Activated naive CD4-positive, alpha-beta T cell treated with anti-CD3 and anti-CD28 coated beads for 36 hours (primary cell): ENCODE measurements around the gene PPP1R12B. TPM values are rescaled to one million over a fixed set of nuclear protein-coding genes. Genes with fewer than 3 reads are reported as not detected.
"Not testable (repeated sequence)": the region's sequence is repeated elsewhere in the genome, so short reads cannot be mapped to it uniquely, and the experiment has no call there.

Source experiments
- CTCF ChIA-PET: fragments of 350-600 bp; sonication (Branson Sonifier 250); formaldehyde crosslinking; loops from one replicate; lab custom pipeline; 2021; ENCODE audit warnings: antibody characterized with exemption; lab: Charles Lee
- DNase-seq: peaks from one replicate; pipeline ENCODE4 v3.0.0-alpha.2; 2020
- H3K27ac Mint-ChIP-seq: one replicate; pipeline ENCODE4 v1.8.0; 2021; ENCODE audit warnings: mild to moderate bottlenecking, mixed read lengths
- H3K27me3 Mint-ChIP-seq: one replicate; pipeline ENCODE4 v1.8.0; 2021; ENCODE audit warnings: low read depth, mixed read lengths
- H3K36me3 Mint-ChIP-seq: one replicate; pipeline ENCODE4 v1.8.0; 2021; ENCODE audit warnings: low read depth, mixed read lengths
- H3K4me1 Mint-ChIP-seq: one replicate; pipeline ENCODE4 v1.8.0; 2021; ENCODE audit warnings: low read depth, mixed read lengths
- H3K4me3 Mint-ChIP-seq: one replicate; pipeline ENCODE4 v1.8.0; 2021; ENCODE audit warnings: mild to moderate bottlenecking, moderate library complexity, mixed read lengths
- H3K9me3 Mint-ChIP-seq: one replicate; pipeline ENCODE4 v1.8.0; 2021; ENCODE audit warnings: mixed read lengths
- intact Hi-C: fragments of 100-400 bp; cut with micrococcal nuclease; formaldehyde crosslinking; loops from one replicate; pipeline ENCODE4 v1.15.1; 2023
- total RNA-seq, 2 experiments: library from RNA; stranded (reverse); gene quantifications; one replicate each; pipeline ENCODE4 v1.2.3, GENCODE V29; 2021

Gene PPP1R12B
- total RNA-seq, 2 experiments from 2014 or later: 11.0 to 12.4 TPM

DNA sequence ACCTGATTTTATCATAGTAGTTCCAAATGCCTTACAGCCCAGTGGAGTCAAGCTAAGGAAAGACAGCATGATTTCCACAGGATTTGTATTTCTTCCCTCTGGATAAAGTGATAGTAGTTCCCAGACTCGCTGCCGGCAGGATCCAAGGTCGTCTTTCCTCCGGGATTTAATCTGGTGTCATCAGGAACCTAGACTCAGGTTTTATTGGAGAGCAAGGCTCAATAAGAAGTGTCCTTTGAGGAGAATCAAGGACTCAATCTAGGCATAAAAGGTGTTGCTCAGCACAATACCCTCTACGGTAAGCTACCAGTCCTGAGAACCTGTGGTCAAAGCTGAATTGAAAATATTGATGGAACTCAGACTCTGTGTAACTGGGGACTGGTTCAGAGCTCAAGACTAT lies 191.1 kb downstream of the PPP1R12B start:
- CTCF ChIA-PET, H3K27ac Mint-ChIP-seq, H3K4me3 Mint-ChIP-seq, H3K9me3 Mint-ChIP-seq, H3K27me3 Mint-ChIP-seq, H3K36me3 Mint-ChIP-seq, H3K4me1 Mint-ChIP-seq, intact Hi-C loops, DNase-seq: not testable (repeated sequence)

GRCh38 chr1:202540014-202540413 lies 191.5 kb downstream of the PPP1R12B start:
- Mint-ChIP-seq H3K36me3 (no peaks in the 10 kb centered on the region), H3K4me3 (no peak overlapping the region), H3K27me3 (no peaks in the 10 kb centered on the region), H3K9me3 (no peaks in the 10 kb centered on the region), H3K4me1 (no peaks in the 10 kb centered on the region), H3K27ac (no peak overlapping the region)
- CTCF ChIA-PET: no interaction called here
- intact Hi-C loops: no loop called here
- no peak for DNase-seq

DNA sequence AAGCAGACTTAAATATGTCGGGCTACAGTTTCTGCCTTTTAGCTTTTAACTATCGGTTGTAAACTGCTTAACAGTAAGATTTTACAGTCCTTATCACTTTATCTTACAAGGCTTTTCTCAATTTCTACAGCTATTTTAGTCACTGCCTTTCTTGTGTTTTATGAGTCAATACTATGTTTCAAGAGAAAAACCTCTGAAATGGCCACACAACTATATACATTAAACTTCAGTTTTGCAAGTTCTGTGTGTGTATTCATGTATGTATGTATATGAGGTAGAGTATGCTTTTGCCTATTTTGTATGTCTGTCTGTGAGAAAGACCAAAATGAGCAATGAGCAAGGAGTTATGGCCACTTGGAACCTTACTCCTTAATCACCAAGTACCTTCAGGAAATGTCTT lies 191.9 kb downstream of the PPP1R12B start:
- CTCF ChIA-PET: no interaction called here
- H3K36me3 Mint-ChIP-seq: no peaks in the 10 kb centered on the region

DNA sequence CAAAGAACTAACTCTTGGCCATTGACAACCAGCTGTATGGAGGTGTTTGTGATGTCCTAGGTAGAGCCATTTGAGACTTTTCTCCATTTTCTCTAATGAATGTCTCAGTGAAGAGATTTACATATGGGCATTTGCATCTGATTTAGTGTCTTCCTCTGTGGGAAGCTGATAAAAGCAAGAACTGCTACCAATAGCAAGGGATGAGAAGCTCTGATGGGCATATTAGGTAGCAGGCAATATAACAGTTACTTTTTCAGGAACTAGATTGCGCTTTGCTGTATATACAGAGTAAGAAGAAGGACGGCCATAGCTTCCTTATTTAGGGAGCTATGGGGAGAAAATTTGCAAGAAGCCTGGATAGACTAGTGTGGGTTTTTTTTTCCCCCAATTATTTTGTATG lies 192.4 kb downstream of the PPP1R12B start:
- H3K4me3 Mint-ChIP-seq, intact Hi-C loops, H3K27ac Mint-ChIP-seq, H3K27me3 Mint-ChIP-seq, H3K36me3 Mint-ChIP-seq, CTCF ChIA-PET, DNase-seq, H3K4me1 Mint-ChIP-seq, H3K9me3 Mint-ChIP-seq: not testable (repeated sequence)

More for the DNA sequence above, 191.9 kb downstream of the PPP1R12B start:
- Mint-ChIP-seq H3K27ac (no peak overlapping the region), H3K4me3 (no peak overlapping the region), H3K9me3 (no peaks in the 10 kb centered on the region), H3K4me1 (no peaks in the 10 kb centered on the region), H3K27me3 (no peaks in the 10 kb centered on the region)
- intact Hi-C loops: no loop called here
- DNase-seq: no peak

- H3K36me3 Mint-ChIP-seq, H3K27ac Mint-ChIP-seq, intact Hi-C loops, H3K27me3 Mint-ChIP-seq, H3K4me3 Mint-ChIP-seq, H3K4me1 Mint-ChIP-seq, DNase-seq, CTCF ChIA-PET, H3K9me3 Mint-ChIP-seq: not testable (repeated sequence)
Observed at GRCh38 chr1:202542415-202542814, 193.9 kb downstream of the PPP1R12B start.

- intact Hi-C loops, H3K9me3 Mint-ChIP-seq: not testable (repeated sequence)
- CTCF ChIA-PET: interaction anchor here (1.2 kb wide), 1 partner anchor 28 kb away, joined by 3 read pairs; no protein-coding TSS in a partner anchor
Observed at GRCh38 chr1:202543537-202543936, 195.0 kb downstream of the PPP1R12B start.

GRCh38 chr1:202544766-202545449 lies 196.4 kb downstream of the PPP1R12B start:
- H3K36me3 Mint-ChIP-seq, H3K27me3 Mint-ChIP-seq, DNase-seq, H3K27ac Mint-ChIP-seq, H3K9me3 Mint-ChIP-seq, H3K4me1 Mint-ChIP-seq, H3K4me3 Mint-ChIP-seq, intact Hi-C loops: not testable (repeated sequence)
- CTCF ChIA-PET: interaction anchor here (0.6 kb wide), 1 partner anchor 315 kb away, joined by 3 read pairs; no protein-coding TSS in a partner anchor

More at GRCh38 chr1:202543537-202543936, 195.0 kb downstream of the PPP1R12B start:
- H3K36me3 Mint-ChIP-seq, H3K27me3 Mint-ChIP-seq, H3K27ac Mint-ChIP-seq, DNase-seq, H3K4me3 Mint-ChIP-seq, H3K4me1 Mint-ChIP-seq: not testable (repeated sequence)

DNA sequence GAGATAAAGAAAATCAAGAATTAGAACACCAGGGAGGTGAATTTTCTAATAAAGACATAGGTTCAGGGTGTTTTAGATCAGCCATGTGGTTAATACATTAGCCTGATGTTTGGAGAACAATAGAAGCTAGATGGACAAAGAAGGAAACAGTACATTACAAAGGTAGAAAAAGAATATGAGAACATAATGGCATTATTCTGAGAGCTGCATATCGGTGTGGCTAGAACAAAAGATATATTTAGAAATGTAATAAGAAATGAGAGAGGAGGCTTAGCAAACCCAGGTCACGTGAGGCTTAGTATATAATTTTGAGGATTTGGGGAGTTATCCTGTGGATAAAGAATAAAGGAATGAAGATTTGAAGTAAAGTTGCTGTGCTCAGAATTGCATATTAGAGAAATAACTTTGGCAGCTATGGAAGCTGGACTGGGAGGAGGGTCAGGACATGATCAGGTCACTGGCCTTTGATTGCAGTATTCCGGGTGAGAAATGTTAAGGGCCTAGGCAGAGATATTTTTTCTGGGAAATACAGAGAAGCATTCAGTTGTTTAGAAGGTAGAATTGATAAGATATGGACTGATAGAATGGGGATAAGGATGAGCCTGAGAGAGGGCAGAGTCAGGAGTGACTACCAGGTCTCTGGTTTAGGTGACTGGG lies 197.3 kb downstream of the PPP1R12B start:
- H3K27me3 Mint-ChIP-seq, H3K27ac Mint-ChIP-seq, H3K4me3 Mint-ChIP-seq, CTCF ChIA-PET, H3K4me1 Mint-ChIP-seq, DNase-seq, H3K36me3 Mint-ChIP-seq, H3K9me3 Mint-ChIP-seq, intact Hi-C loops: not testable (repeated sequence)

DNA sequence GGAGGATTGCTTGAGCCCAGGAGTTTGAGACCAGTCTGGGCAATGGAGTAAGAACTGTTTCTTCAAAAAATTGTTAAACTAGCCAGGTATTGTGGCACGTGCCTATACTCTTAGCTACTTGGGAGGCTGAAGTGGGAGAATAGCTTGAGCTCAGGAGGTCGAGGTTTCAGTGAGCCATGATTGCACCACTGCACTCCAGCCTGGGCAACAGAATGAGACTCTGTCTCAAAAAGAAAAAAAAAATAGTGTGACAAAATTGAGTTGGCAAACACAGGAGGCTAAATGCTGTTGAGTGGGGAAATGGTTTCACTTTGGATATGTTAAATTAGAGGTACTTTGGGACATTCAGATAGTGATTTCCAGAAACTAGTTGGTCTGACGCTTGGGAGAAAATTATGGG lies 197.9 kb downstream of the PPP1R12B start:
- H3K4me1 Mint-ChIP-seq, H3K9me3 Mint-ChIP-seq, H3K27ac Mint-ChIP-seq, DNase-seq, H3K4me3 Mint-ChIP-seq, H3K36me3 Mint-ChIP-seq, intact Hi-C loops, H3K27me3 Mint-ChIP-seq: not testable (repeated sequence)
- CTCF ChIA-PET: interaction anchor here (0.9 kb wide), 1 partner anchor 11 kb away, joined by 3 read pairs; no protein-coding TSS in a partner anchor

DNA sequence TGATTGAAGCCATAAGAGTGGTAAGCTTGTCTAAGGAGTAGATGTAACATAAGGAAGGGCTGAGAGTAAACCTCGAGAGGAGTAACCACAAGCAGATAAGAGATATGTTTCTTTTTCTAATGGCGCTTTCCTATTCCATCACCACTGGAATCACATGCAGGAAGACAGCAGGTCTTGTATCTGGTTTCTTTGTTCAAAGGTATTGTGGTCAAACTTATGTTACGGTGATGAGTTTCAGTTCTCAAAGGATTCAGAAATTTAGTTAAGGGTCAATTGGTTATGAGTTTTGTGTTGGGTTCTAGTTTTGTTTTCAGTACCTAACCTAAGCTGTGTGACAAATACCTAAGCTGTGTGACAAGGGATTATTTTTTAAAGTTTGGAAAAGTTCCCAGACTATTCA lies 198.3 kb downstream of the PPP1R12B start:
- DNase-seq, H3K27me3 Mint-ChIP-seq, H3K36me3 Mint-ChIP-seq, H3K4me3 Mint-ChIP-seq, H3K4me1 Mint-ChIP-seq, H3K27ac Mint-ChIP-seq, H3K9me3 Mint-ChIP-seq, intact Hi-C loops: not testable (repeated sequence)
- CTCF ChIA-PET: interaction anchor here (0.9 kb wide), 1 partner anchor 10 kb away, joined by 3 read pairs; no protein-coding TSS in a partner anchor

- H3K27ac Mint-ChIP-seq: no peak overlapping the region
Observed at GRCh38 chr1:202547215-202547614, 198.7 kb downstream of the PPP1R12B start.

GRCh38 chr1:202550088-202550487 lies 201.6 kb downstream of the PPP1R12B start:
- H3K36me3 Mint-ChIP-seq, H3K4me3 Mint-ChIP-seq, H3K9me3 Mint-ChIP-seq, H3K27me3 Mint-ChIP-seq, DNase-seq, H3K4me1 Mint-ChIP-seq, H3K27ac Mint-ChIP-seq, intact Hi-C loops: not testable (repeated sequence)
- CTCF ChIA-PET: interaction anchor here (0.5 kb wide), 1 partner anchor 464 kb away, joined by 3 read pairs; no protein-coding TSS in a partner anchor

More at GRCh38 chr1:202547215-202547614, 198.7 kb downstream of the PPP1R12B start:
- Mint-ChIP-seq H3K36me3 (no peaks in the 10 kb centered on the region), H3K27me3 (no peaks in the 10 kb centered on the region), H3K9me3 (no peaks in the 10 kb centered on the region), H3K4me3 (no peak overlapping the region), H3K4me1 (no peaks in the 10 kb centered on the region)
- DNase-seq: no peak
- CTCF ChIA-PET: interaction anchor here (0.9 kb wide), 1 partner anchor 10 kb away, joined by 3 read pairs; no protein-coding TSS in a partner anchor
- intact Hi-C loops: no loop called here
